Small intestine (tissue), 16 donors: Measurements from ENCODE around the gene YWHAG. TPM values are rescaled to one million over a fixed set of nuclear protein-coding genes. Genes with fewer than 3 reads are reported as not detected.
"Not testable (repeated sequence)": the region's sequence is repeated elsewhere in the genome, so short reads cannot be mapped to it uniquely, and the experiment has no call there.

ENCODE experiments used
- DNase-seq, 2 donors: peaks; one replicate each; pipeline versions ENCODE4 v3.0.0 to v3.0.0-alpha.2; 2013
- FAIRE-seq: peaks from 2 replicates; lab custom pipeline; 2012; peaks lifted over from hg19 to GRCh38; lab: Jason Lieb, UNC
- H3K27ac ChIP-seq, 3 donors: one replicate each; pipeline ENCODE4 v1.5.1; 2013; ENCODE audit warnings: low read length in 2 of 3, mild to moderate bottlenecking in 2 of 3, control low read depth in 1 of 3, inconsistent platforms in 1 of 3, low read depth in 1 of 3, moderate library complexity in 1 of 3
- H3K27me3 ChIP-seq, 3 donors: one replicate each; pipeline ENCODE4 v1.6.1; 2013; ENCODE audit warnings: low read length in 3 of 3, inconsistent platforms in 1 of 3; ENCODE audit not compliant: control insufficient read depth in 3 of 3, insufficient read depth in 3 of 3
- H3K36me3 ChIP-seq, 3 donors: one replicate each; pipeline ENCODE4 v1.6.1; 2013; ENCODE audit warnings: low read length in 3 of 3, inconsistent platforms in 1 of 3, low read depth in 1 of 3, mild to moderate bottlenecking in 1 of 3, moderate library complexity in 1 of 3; ENCODE audit not compliant: control insufficient read depth in 3 of 3, insufficient read depth in 2 of 3
- H3K4me1 ChIP-seq, 3 donors: one replicate each; pipeline ENCODE4 v1.6.1; 2013; ENCODE audit warnings: low read length in 2 of 3, inconsistent platforms in 1 of 3, low read depth in 1 of 3, mild to moderate bottlenecking in 1 of 3, moderate library complexity in 1 of 3; ENCODE audit not compliant: control insufficient read depth in 3 of 3, insufficient read depth in 2 of 3
- H3K4me3 ChIP-seq, 3 donors: one replicate each; pipeline ENCODE4 v1.5.1; 2013; ENCODE audit warnings: low read length in 3 of 3, control low read depth in 1 of 3, inconsistent platforms in 1 of 3, low read depth in 1 of 3, mild to moderate bottlenecking in 1 of 3, moderate library complexity in 1 of 3
- H3K9me3 ChIP-seq, 2 donors: one replicate each; pipeline ENCODE4 v1.6.1; 2013; ENCODE audit warnings: low read depth in 1 of 2, low read length in 1 of 2; ENCODE audit not compliant: control insufficient read depth in 2 of 2, insufficient read depth in 1 of 2
- WGBS, 3 donors: extraction: QIAGEN DNeasy Blood & Tissue Kit; methylation state at CpG; one replicate each; pipeline ENCODE4 v1.1.7; 2013; 5-methylcytosine and 5-hydroxymethylcytosine counted together
- long read RNA-seq, 10 donors: transcript quantifications; one replicate each; lab custom pipeline, GENCODE V29; 2026
- polyA plus RNA-seq, 4 donors: library from polyadenylated mRNA; stranded (reverse) in 3 of 4; unstranded in 1 of 4; fragments of 200-250 nt in 3 of 4; fragments of 120-200 nt in 1 of 4; gene quantifications; one replicate each; pipeline versions ENCODE4 v1.2.1 to v1.2.3, GENCODE V29; 2013
- donor health status: healthy with polysubstance abuse.
- donor health status: control.
- donor health status: control.
- donor health status: Bipolar disorder and iron deficiency.
- donor health status: healthy.

YWHAG gene
- polyA plus RNA-seq: 10 to 100 TPM; 47.4 to 80.1 (median 54.5) TPM
- long read RNA-seq, donor 1, transcript YWHAG-201 (2 exons, 3,750 nt): major isoform, 48 of 48 reads
- long read RNA-seq, donor 1, partial matches to known transcripts: 0 of 48 reads
- long read RNA-seq, donor 1, other reads (novel, unspliced or antisense): 0 of 48 reads
- long read RNA-seq, donor 2, transcript YWHAG-201 (2 exons, 3,750 nt): major isoform, 19 of 19 reads
- long read RNA-seq, donor 2, partial matches to known transcripts: 0 of 19 reads
- long read RNA-seq, donor 2, other reads (novel, unspliced or antisense): 0 of 19 reads
- long read RNA-seq, donor 3, transcript YWHAG-201 (2 exons, 3,750 nt): major isoform, 35 of 35 reads
- long read RNA-seq, donor 3, partial matches to known transcripts: 0 of 35 reads
- long read RNA-seq, donor 3, other reads (novel, unspliced or antisense): 0 of 35 reads
- long read RNA-seq, donor 4, partial matches to known transcripts: 0 of 3 reads
- long read RNA-seq, donor 4, other reads (novel, unspliced or antisense): 0 of 3 reads
- long read RNA-seq, donor 5, transcript YWHAG-201 (2 exons, 3,750 nt): major isoform, 15 of 15 reads
- long read RNA-seq, donor 5, partial matches to known transcripts: 0 of 15 reads
- long read RNA-seq, donor 5, other reads (novel, unspliced or antisense): 0 of 15 reads
- long read RNA-seq, donor 6, transcript YWHAG-201 (2 exons, 3,750 nt): major isoform, 29 of 44 reads
- long read RNA-seq, donor 6, partial matches to known transcripts: 15 of 44 reads
- long read RNA-seq, donor 6, other reads (novel, unspliced or antisense): 0 of 44 reads
- long read RNA-seq, donor 7, transcript YWHAG-201 (2 exons, 3,750 nt): major isoform, 58 of 58 reads
- long read RNA-seq, donor 7, partial matches to known transcripts: 0 of 58 reads
- long read RNA-seq, donor 7, other reads (novel, unspliced or antisense): 0 of 58 reads
- long read RNA-seq, donor 8, transcript YWHAG-201 (2 exons, 3,750 nt): major isoform, 6 of 6 reads
- long read RNA-seq, donor 8, partial matches to known transcripts: 0 of 6 reads
- long read RNA-seq, donor 8, other reads (novel, unspliced or antisense): 0 of 6 reads
- long read RNA-seq, donor 9, transcript YWHAG-201 (2 exons, 3,750 nt): major isoform, 6 of 6 reads
- long read RNA-seq, donor 9, partial matches to known transcripts: 0 of 6 reads
- long read RNA-seq, donor 9, other reads (novel, unspliced or antisense): 0 of 6 reads
- long read RNA-seq, donor 10, transcript YWHAG-201 (2 exons, 3,750 nt): major isoform, 50 of 50 reads
- long read RNA-seq, donor 10, partial matches to known transcripts: 0 of 50 reads
- long read RNA-seq, donor 10, other reads (novel, unspliced or antisense): 0 of 50 reads

GRCh38 chr7:76358481-76359110 is at the start of gene YWHAG:
TSS of gene YWHAG (minus strand) at chr7:76358991. CDS start at chr7:76358808, 183 bp downstream.
- FAIRE-seq: no peak

GRCh38 chr7:76408121-76408560 is 49.4 kb upstream of the YWHAG start:
- Histone ChIP-seq H3K27ac (no peak overlapping the region), H3K36me3 (no peaks in the 10 kb centered on the region), H3K9me3 (no peaks in the 10 kb centered on the region), H3K4me1 (no peaks in the 10 kb centered on the region), H3K27me3 (no peaks in the 10 kb centered on the region), H3K4me3 (no peak overlapping the region)
- DNase-seq (no peak), FAIRE-seq (no peak)

More at GRCh38 chr7:76358481-76359110, at the start of gene YWHAG:
- DNase-seq: peak; percentile 85 to 96
- H3K36me3 ChIP-seq: peaks cover 0 to 6% (median 0%) of the 10 kb centered on the region in 3 donors
- no peaks in the 10 kb centered on the region for H3K9me3 ChIP-seq
- 0 to 1% (median 0%) methylated on average over 26 to 80 of the region's 80 CpGs for WGBS, 3 donors
- H3K27me3 ChIP-seq: no peaks in the 10 kb centered on the region
- H3K4me1 ChIP-seq: peaks cover 0 to 11% (median 9%) of the 10 kb centered on the region in 3 donors
- peak within 1 kb of the TSS; percentile 95 to 99 (median 99) for H3K27ac ChIP-seq
- H3K4me3 ChIP-seq: peak within 1 kb of the TSS; percentile 91 to 99 (median 94)

GRCh38 chr7:76407718-76408117 is 48.9 kb upstream of the YWHAG start:
- H3K4me3 ChIP-seq: no peak overlapping the region
- no peaks in the 10 kb centered on the region for H3K4me1 ChIP-seq
- no peaks in the 10 kb centered on the region for H3K9me3 ChIP-seq
- H3K36me3 ChIP-seq: no peaks in the 10 kb centered on the region
- H3K27me3 ChIP-seq: no peaks in the 10 kb centered on the region
- FAIRE-seq: no peak
- DNase-seq: no peak
- H3K27ac ChIP-seq: no peak overlapping the region
- 81 to 89% (median 86%) methylated on average over 4 of the region's 4 CpGs for whole genome bisulfite sequencing, 3 donors

GRCh38 chr7:76405738-76406137 is 46.9 kb upstream of the YWHAG start:
- FAIRE-seq (no peak), DNase-seq (no peak)
- Histone ChIP-seq H3K27me3 (no peaks in the 10 kb centered on the region), H3K36me3 (no peaks in the 10 kb centered on the region), H3K4me1 (no peaks in the 10 kb centered on the region), H3K27ac (no peak overlapping the region), H3K9me3 (no peaks in the 10 kb centered on the region), H3K4me3 (no peak overlapping the region)
- WGBS, 3 donors: 91 to 98% (median 94%) methylated on average over 9 of the region's 9 CpGs

- no peaks in the 10 kb centered on the region for H3K4me1 ChIP-seq
- H3K9me3 ChIP-seq: no peaks in the 10 kb centered on the region
- H3K36me3 ChIP-seq: no peaks in the 10 kb centered on the region
- FAIRE-seq (no peak), DNase-seq (peak in 1 of 2 donors; percentile 63)
- peak overlapping the region in 1 of 3 donors; percentile 59 for H3K27ac ChIP-seq
- no peaks in the 10 kb centered on the region for H3K27me3 ChIP-seq
- WGBS, 3 donors: 59 to 76% (median 67%) methylated on average over 10 of the region's 10 CpGs
- H3K4me3 ChIP-seq: no peak overlapping the region
Measured at GRCh38 chr7:76403780-76404494, 45.1 kb upstream of the YWHAG start.

- FAIRE-seq, H3K4me1 ChIP-seq, H3K36me3 ChIP-seq, H3K27me3 ChIP-seq, H3K4me3 ChIP-seq, H3K27ac ChIP-seq, DNase-seq, H3K9me3 ChIP-seq: not testable (repeated sequence)
- WGBS, 3 donors: 79 to 87% (median 83%) methylated on average over 8 of the region's 8 CpGs
Measured at GRCh38 chr7:76403097-76403496, 44.3 kb upstream of the YWHAG start.

GRCh38 chr7:76400248-76400647 is 41.5 kb upstream of the YWHAG start:
- H3K27me3 ChIP-seq: no peaks in the 10 kb centered on the region
- H3K4me1 ChIP-seq: peaks cover 0 to 12% (median 3%) of the 10 kb centered on the region in 3 donors
- FAIRE-seq: no peak
- no peak for DNase-seq
- no peaks in the 10 kb centered on the region for H3K36me3 ChIP-seq
- no peaks in the 10 kb centered on the region for H3K9me3 ChIP-seq
- H3K4me3 ChIP-seq: no peak overlapping the region
- H3K27ac ChIP-seq: no peak overlapping the region
- 90 to 98% (median 92%) methylated on average over 23 of the region's 23 CpGs for WGBS, 3 donors
